T-helper 2 cell (primary cell): ENCODE measurements around the gene TMEM232.
"Not testable (repeated sequence)": the region's sequence is repeated elsewhere in the genome, so short reads cannot be mapped to it uniquely, and the experiment has no call there.

Experiments
- DNase-seq, 5 experiments: peaks; one replicate each; pipeline versions ENCODE4 v3.0.0 to v3.0.0-alpha.2; 2012 to 2022

Gene TMEM232

GRCh38 chr5:110625376-110625999, 101.0 kb downstream of the TMEM232 start:
- peak in 1 of 5 experiments; percentile 8 for DNase-seq

GRCh38 chr5:110623874-110624273, 102.6 kb downstream of the TMEM232 start:
- no peak for DNase-seq

- DNase-seq = no peak
Observed at GRCh38 chr5:110618941-110619340, 107.5 kb downstream of the TMEM232 start.

- no peak for DNase-seq
Observed at GRCh38 chr5:110616009-110616408, 110.5 kb downstream of the TMEM232 start.

GRCh38 chr5:110612794-110613247, 113.7 kb downstream of the TMEM232 start:
- DNase-seq = no peak

GRCh38 chr5:110611817-110612216, 114.7 kb downstream of the TMEM232 start:
- DNase-seq = no peak

- no peak for DNase-seq
Observed at GRCh38 chr5:110594866-110595265, 131.6 kb downstream of the TMEM232 start.

GRCh38 chr5:110590187-110590586, 136.3 kb downstream of the TMEM232 start:
- DNase-seq = no peak

GRCh38 chr5:110588286-110588980, 138.0 kb downstream of the TMEM232 start:
- no peak for DNase-seq

- DNase-seq = no peak
Observed at GRCh38 chr5:110580625-110581024, 145.8 kb downstream of the TMEM232 start.

GRCh38 chr5:110572729-110573128, 153.7 kb downstream of the TMEM232 start:
- DNase-seq = no peak

GRCh38 chr5:110562191-110562590, 164.3 kb downstream of the TMEM232 start:
- no peak for DNase-seq

- no peak for DNase-seq
Observed at GRCh38 chr5:110561510-110561909, 165.0 kb downstream of the TMEM232 start.

- DNase-seq = no peak
Observed at GRCh38 chr5:110549301-110549700, 177.2 kb downstream of the TMEM232 start.

GRCh38 chr5:110548171-110548570, 178.3 kb downstream of the TMEM232 start:
- DNase-seq = no peak

GRCh38 chr5:110547495-110547894, 179.0 kb downstream of the TMEM232 start:
- DNase-seq = no peak

- DNase-seq = no peak
Observed at GRCh38 chr5:110545716-110546115, 180.8 kb downstream of the TMEM232 start.

GRCh38 chr5:110544603-110545002, 181.9 kb downstream of the TMEM232 start:
- DNase-seq = no peak

- no peak for DNase-seq
Observed at GRCh38 chr5:110542949-110543348, 183.5 kb downstream of the TMEM232 start.

- no peak for DNase-seq
Observed at GRCh38 chr5:110536120-110537115, 190.1 kb downstream of the TMEM232 start.

GRCh38 chr5:110535146-110535545, 191.3 kb downstream of the TMEM232 start:
- DNase-seq = not testable (repeated sequence)

GRCh38 chr5:110525762-110526161, 200.7 kb downstream of the TMEM232 start:
- DNase-seq = no peak

GRCh38 chr5:110517396-110517795, 209.1 kb downstream of the TMEM232 start:
- DNase-seq = no peak
